HG03108 (cell line): ENCODE measurements around the gene SYNJ2.

Source experiments
- ATAC-seq: cut with Tn5 transposase; IDR thresholded peaks from one replicate; pipeline ENCODE4 v1.9.1; 2021; ENCODE audit warnings: moderate library complexity; ENCODE audit not compliant: unreplicated experiment

The SYNJ2 gene

GRCh38 chr6:158071121-158072082, 89.7 kb downstream of the SYNJ2 start:
- no peak for ATAC-seq

GRCh38 chr6:158072083-158072721, 90.5 kb downstream of the SYNJ2 start:
- peak; percentile 45 for ATAC-seq

GRCh38 chr6:158073776-158074175, 92.1 kb downstream of the SYNJ2 start:
- no peak for ATAC-seq

DNA sequence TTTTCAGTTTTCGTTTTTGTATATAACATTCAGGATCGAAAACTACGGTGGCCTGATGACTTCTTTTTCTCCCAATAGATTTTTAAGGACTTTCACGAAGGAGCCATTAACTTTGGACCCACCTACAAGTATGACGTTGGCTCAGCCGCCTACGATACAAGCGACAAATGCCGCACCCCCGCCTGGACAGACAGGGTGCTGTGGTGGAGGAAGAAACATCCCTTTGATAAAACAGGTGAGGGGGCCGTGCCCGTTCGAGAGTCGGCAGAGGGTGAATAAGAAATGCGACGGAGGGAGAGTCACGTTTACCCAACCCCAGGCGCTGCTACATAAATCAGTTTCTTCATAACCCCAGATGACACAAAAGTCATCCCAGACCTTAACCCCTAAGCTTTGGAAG, 94.9 kb downstream of the SYNJ2 start:
- ATAC-seq, result no peak

DNA sequence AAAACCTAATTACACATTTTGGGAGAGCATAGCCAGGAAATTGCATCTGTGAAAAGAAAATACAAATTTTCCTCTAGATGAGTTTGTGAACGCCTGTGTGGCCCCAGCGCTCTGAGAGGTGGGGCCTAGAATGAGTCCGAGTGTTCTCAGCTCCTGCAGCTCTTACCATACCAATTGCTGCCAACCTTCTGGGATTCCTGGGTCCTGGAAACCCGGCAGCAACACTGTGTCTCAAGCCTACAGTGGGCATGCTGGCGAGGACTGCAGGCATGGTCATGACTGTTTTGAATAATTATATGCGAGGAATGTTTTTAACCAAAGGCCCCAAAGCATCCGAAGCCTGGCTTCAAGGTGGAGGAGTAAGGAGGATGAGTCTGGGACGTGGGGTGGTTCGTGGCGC, 96.0 kb downstream of the SYNJ2 start:
- no peak for ATAC-seq

GRCh38 chr6:158078320-158078719, 96.7 kb downstream of the SYNJ2 start:
- ATAC-seq, result no peak

- no peak for ATAC-seq
Measured at GRCh38 chr6:158080849-158081656, 99.4 kb downstream of the SYNJ2 start.

GRCh38 chr6:158081657-158081935, 99.9 kb downstream of the SYNJ2 start:
- no peak for ATAC-seq

- ATAC-seq, result no peak
Measured at GRCh38 chr6:158083455-158084325, 102.0 kb downstream of the SYNJ2 start.

DNA sequence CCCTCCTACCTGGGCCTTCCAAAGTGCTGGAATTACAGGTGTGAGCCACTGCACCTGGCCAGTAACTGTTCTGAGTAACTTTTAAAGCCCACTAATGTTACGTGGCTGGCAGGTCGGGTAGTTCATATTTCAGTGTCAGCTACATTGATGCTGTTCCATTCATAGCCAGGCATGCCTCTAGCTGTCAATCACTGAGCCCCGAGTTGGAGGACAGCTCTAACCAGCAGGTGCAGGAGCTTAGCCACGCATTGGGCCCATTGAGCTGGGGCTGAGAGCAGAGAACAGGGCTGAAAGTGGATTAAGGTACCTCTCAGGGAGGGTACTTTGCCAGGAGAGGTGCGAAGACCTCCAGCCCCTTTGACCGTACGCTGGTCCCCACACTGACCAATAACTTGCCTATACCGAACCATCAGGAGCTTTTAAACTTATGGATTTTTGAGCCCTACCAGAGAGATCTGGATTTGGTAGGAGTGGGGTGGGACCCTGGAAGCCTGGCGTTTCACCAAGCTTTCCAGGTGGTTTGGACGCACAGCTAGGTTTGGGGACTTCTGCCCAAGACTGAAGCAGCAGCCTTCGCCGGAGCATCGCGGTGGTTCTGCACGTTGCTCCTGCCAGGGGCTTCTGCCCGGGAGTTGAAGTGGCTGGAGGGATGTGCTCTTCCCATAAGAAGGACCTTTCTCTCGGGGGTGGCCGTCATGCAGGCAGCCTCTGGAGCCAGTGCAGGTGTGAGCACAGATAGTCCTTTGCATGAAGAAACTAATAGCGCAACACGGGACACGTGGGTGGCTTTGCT, 103.8 kb downstream of the SYNJ2 start:
- no peak for ATAC-seq

DNA sequence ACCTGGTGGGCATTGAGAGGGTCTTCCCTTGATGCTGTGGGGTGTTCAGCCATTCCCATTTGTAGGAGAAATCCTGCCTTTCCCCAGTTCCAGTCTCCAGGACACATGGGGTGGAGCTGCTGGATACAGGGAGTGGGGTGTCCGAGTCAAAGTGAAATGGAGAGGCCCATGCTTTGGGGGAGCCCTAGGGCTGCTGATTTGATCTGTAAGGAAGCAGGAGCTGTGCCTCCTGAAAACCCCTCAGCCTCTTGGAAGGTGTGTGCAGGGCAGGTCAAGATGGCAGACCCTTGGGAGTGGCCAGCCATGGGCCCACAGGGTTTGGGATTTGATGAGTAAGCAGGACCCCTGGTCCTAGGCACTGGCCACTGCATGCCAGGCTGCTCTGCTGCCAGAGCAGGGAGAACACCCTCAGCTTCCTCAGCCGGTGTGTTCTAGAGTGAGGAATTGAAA, 104.4 kb downstream of the SYNJ2 start:
- no peak for ATAC-seq

DNA sequence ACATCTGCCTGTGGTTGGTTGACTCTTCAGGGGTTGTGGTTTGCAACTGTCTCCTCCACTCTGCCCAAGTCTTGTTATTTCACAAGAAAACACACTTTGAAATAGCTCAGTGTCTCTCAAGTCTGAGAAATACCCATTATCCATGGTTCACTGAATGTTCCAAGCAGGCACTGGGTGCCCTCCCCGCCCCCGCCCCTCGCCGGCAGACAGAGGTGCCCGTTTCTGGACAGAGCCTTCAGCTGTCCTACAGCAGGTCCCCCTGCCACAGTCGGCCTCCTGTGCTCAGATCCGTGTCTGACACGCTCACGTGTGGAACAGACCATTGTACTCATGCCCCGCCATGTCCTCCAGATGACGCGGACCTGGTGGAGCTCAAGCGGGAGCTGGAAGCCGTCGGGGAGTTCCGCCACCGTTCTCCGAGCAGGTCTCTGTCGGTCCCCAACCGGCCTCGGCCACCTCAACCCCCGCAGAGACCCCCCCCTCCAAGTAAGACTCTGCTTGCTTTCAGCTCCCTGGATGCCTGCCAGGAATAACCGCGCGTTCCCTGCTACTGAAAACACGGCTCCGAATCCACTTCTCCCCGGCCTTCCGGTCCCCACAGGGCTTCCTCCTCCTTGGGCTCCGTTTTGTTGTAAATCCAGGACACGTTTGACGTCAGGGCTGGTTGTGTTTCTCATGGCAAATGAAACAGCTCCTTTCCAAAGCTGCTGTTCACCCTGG, 105.0 kb downstream of the SYNJ2 start:
- ATAC-seq, result peak; percentile 91

DNA sequence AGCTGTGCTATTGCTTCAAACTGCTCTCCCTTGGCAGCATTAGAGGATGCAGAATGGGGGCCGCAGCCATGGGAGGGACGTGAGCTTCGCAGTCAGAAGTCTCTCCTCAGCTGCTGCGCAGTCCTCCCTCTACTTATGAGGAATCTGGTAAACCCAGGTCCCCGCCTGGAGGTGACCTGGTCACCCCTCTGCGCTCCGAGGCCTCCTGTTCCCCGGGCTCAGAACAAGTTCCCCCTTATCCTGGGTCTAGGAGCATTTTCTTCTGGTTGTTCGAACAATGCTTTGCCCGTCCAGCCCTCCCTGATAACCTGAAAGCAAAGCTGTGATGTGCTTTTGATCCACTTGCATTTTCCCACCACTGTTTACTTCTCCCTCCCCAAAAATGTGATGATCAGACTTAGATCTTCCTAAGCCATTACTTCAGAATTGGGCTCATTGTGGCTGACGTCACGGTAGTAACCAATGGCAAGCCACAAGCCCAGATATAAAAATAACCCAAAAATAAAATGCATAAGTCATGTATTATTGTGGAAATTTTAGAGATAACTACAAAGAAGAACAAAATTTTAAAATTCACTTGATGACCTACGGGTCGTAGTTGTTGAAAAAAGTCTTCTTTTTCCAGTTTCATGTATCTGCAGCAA, 105.7 kb downstream of the SYNJ2 start:
- ATAC-seq, result no peak

DNA sequence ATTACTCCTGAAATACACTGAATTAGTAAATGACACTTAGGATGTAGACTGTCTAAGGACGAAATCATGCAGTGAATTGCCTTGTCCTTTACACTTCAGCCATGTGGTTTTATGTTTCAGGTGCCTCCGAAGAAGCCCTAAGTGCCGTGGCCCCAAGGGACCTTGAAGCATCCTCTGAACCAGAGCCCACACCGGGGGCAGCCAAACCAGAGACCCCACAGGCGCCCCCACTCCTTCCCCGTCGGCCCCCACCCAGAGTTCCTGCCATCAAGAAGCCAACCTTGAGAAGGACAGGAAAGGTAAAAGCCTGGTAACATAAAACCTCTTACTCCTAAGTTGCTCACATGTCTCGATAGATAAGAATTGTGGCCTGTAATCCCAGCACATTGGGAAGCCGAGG, 111.1 kb downstream of the SYNJ2 start:
- no peak for ATAC-seq

GRCh38 chr6:158095031-158095430, 113.4 kb downstream of the SYNJ2 start:
- ATAC-seq, result no peak

GRCh38 chr6:158095671-158096070, 114.0 kb downstream of the SYNJ2 start:
- ATAC-seq, result no peak

GRCh38 chr6:158103228-158103627, 121.6 kb downstream of the SYNJ2 start:
- ATAC-seq, result no peak

GRCh38 chr6:158104696-158105095, 123.0 kb downstream of the SYNJ2 start:
- no peak for ATAC-seq

- ATAC-seq, result no peak
Measured at GRCh38 chr6:158109748-158110147, 128.1 kb downstream of the SYNJ2 start.
